ENCODE results near the gene EFHD2. TPM values are rescaled to one million over a fixed set of nuclear protein-coding genes. Genes with fewer than 3 reads are reported as not detected.

Gene EFHD2
- total RNA-seq, 1 experiment from 2014 or later = 129 TPM

- Histone ChIP-seq H3K79me2 (ENCODE audit: low read depth) (no peaks in the 10 kb centered on the region), H3K27ac (no peak overlapping the region), H3F3A (ENCODE audit: insufficient read depth, low read depth) (no peaks in the 10 kb centered on the region), H4K20me1 (ENCODE audit: insufficient read depth) (no peaks in the 10 kb centered on the region), H3K4me3 (no peak overlapping the region), H3K4me2 (no peak overlapping the region), H3K9me3 (ENCODE audit: insufficient read depth, low read depth) (no peaks in the 10 kb centered on the region), H3K9me2 (ENCODE audit: insufficient read depth) (no peaks in the 10 kb centered on the region), H3K27me3 (ENCODE audit: insufficient read depth, low read depth) (no peaks in the 10 kb centered on the region), H3K4me1 (replicated peaks; ENCODE audit: insufficient read depth) (no peaks in the 10 kb centered on the region), H3K36me3 (ENCODE audit: low read depth) (no peaks in the 10 kb centered on the region), H2AFZ (no peak overlapping the region)
- intact Hi-C loops (cut with micrococcal nuclease; ENCODE audit: unreplicated experiment) = no loop called here
- ChIA-PET POLR2A (ENCODE audit: unreplicated experiment) (no interaction called here), CTCF (no interaction called here)
- no peak for TF ChIP-seq CTCF (conservative IDR thresholded peaks at IDR 0.05)
- TF ChIP-seq EZH2 (IDR thresholded peaks at IDR 0.05; ENCODE audit: low read depth) = no peak
- DNase-seq = no peak
- BruUV-seq (replicated peaks) = no TSS peak
These were observed 25.3 kb upstream of the EFHD2 start for GRCh38 chr1:15384301-15384901.

GRCh38 chr1:15385420-15385819, 24.3 kb upstream of the EFHD2 start:
- H3K4me1 ChIP-seq (replicated peaks; ENCODE audit: insufficient read depth) = no peaks in the 10 kb centered on the region
- ChIA-PET POLR2A (ENCODE audit: unreplicated experiment) (no interaction called here), CTCF (no interaction called here)
- H2AFZ ChIP-seq = no peak overlapping the region
- no peaks in the 10 kb centered on the region for H4K20me1 ChIP-seq (ENCODE audit: insufficient read depth)
- H3K9me2 ChIP-seq (ENCODE audit: insufficient read depth) = no peaks in the 10 kb centered on the region
- H3K79me2 ChIP-seq (ENCODE audit: low read depth) = no peaks in the 10 kb centered on the region
- TF ChIP-seq CTCF (conservative IDR thresholded peaks at IDR 0.05) (no peak), EZH2 (IDR thresholded peaks at IDR 0.05; ENCODE audit: low read depth) (no peak)
- no peak overlapping the region for H3K4me2 ChIP-seq
- no TSS peak for BruUV-seq (replicated peaks)
- intact Hi-C loops (cut with micrococcal nuclease; ENCODE audit: unreplicated experiment) = no loop called here
- no peak overlapping the region for H3K4me3 ChIP-seq
- no peaks in the 10 kb centered on the region for H3K9me3 ChIP-seq (ENCODE audit: insufficient read depth, low read depth)
- no peak for DNase-seq
- no peaks in the 10 kb centered on the region for H3K27me3 ChIP-seq (ENCODE audit: insufficient read depth, low read depth)
- no peak overlapping the region for H3K27ac ChIP-seq
- no peaks in the 10 kb centered on the region for H3K36me3 ChIP-seq (ENCODE audit: low read depth)
- H3F3A ChIP-seq (ENCODE audit: insufficient read depth, low read depth) = no peaks in the 10 kb centered on the region

- Histone ChIP-seq H3K9me3 (ENCODE audit: insufficient read depth, low read depth) (no peaks in the 10 kb centered on the region), H3K27ac (no peak overlapping the region), H4K20me1 (ENCODE audit: insufficient read depth) (no peaks in the 10 kb centered on the region), H3K27me3 (ENCODE audit: insufficient read depth, low read depth) (no peaks in the 10 kb centered on the region), H2AFZ (no peak overlapping the region), H3F3A (ENCODE audit: insufficient read depth, low read depth) (no peaks in the 10 kb centered on the region), H3K36me3 (ENCODE audit: low read depth) (no peaks in the 10 kb centered on the region), H3K9me2 (ENCODE audit: insufficient read depth) (no peaks in the 10 kb centered on the region), H3K79me2 (ENCODE audit: low read depth) (no peaks in the 10 kb centered on the region), H3K4me3 (no peak overlapping the region), H3K4me2 (no peak overlapping the region), H3K4me1 (replicated peaks; ENCODE audit: insufficient read depth) (no peaks in the 10 kb centered on the region)
- intact Hi-C loops (cut with micrococcal nuclease; ENCODE audit: unreplicated experiment) = no loop called here
- no peak for DNase-seq
- no TSS peak for BruUV-seq (replicated peaks)
- ChIA-PET POLR2A (ENCODE audit: unreplicated experiment) (no interaction called here), CTCF (no interaction called here)
- TF ChIP-seq CTCF (conservative IDR thresholded peaks at IDR 0.05) (no peak), EZH2 (IDR thresholded peaks at IDR 0.05; ENCODE audit: low read depth) (no peak)
These were observed 23.4 kb upstream of the EFHD2 start for GRCh38 chr1:15386164-15386749.

Measured in PC-9 (cell line).